GM18502 (cell line): ENCODE data around the gene GALNT8.
"Not testable (repeated sequence)": the region's sequence is repeated elsewhere in the genome, so short reads cannot be mapped to it uniquely, and the experiment has no call there.

Experiments
- ATAC-seq: cut with Tn5 transposase; IDR thresholded peaks from one replicate; pipeline ENCODE4 v1.9.1; 2021; ENCODE audit warnings: mild to moderate bottlenecking; ENCODE audit not compliant: unreplicated experiment, poor library complexity

Gene GALNT8

GRCh38 chr12:4719821-4720636 lies at the start of gene GALNT8:
TSS of gene GALNT8 (plus strand) at chr12:4720400. CDS start at chr12:4720678, 278 bp downstream.
- no peak for ATAC-seq

DNA sequence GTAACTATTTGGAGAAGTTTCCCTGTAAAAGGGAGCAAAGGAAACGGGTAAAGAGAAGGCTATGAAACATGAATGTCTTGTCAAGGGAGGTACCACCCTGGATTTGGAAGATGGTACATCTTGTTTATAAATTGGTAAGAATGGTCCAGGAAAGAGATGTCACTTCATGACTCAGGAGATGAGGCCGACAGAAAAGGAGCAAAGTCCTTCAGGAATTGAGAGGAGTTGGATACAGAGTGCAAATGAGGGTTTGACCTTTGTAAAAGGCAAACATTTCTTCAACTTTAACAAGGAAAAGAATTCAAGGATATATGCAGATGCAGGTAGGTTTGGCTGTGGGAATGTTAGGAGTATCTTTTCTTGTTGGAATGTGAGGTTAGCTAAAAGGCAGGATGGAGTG lies 40.5 kb upstream of the GALNT8 start:
- no peak for ATAC-seq

DNA sequence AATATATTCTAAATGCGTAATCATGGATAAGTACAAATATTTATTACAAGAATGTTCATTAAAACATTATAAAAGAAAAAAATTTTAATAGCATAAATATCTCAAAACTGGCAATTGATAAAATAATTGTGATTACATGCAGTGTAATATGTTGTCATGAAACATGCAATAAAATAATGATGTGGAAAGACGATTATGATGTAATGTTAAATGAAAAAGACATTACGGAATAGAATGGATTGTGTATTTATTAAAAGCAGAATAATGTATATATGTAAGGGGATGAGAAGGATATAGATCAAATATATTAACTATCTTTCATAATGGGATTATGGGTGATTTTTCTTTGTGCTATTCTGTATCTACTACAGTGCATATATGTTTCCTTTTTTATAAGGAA lies 38.5 kb upstream of the GALNT8 start:
- ATAC-seq, result no peak

DNA sequence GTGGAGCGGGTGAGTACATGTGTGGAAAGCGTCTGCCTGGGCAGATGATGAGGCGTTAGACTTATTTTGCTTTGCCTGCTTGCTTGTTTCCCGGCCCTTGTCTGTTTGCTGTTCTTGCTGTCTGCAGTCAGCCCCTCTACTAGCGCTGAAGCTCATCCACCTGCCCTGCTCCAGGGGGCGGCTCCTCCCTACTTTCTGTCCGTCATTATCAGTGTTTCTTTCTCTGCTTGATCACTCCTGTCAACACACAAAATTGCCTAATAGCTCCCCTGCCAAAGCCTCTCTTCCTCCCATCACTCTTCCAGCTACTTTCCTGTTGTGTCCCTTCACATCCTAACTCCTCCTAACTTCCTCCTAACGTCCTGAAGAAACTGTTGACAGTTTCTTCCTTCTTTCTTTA lies 34.9 kb upstream of the GALNT8 start:
- ATAC-seq, result no peak

DNA sequence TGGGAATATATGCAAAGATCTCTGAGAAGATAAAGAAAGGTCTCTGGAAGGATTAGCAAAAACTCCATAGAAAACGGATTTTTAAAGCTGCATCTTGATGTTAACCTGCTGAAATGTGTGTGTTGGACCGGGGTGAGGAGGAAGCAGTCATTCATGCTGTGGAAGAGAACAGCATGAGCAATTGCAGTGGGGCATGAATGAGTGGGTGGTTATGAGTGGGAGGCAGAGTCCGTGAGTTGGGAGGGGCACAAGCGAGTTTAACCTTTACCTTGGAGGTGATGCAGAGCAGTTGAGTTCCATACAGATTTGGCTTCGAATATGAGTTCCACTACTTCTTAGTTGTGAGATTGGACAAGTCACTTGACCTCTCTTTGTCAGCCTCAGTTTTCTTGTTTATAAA lies 29.4 kb upstream of the GALNT8 start:
- no peak for ATAC-seq

GRCh38 chr12:4700621-4701026 lies 19.6 kb upstream of the GALNT8 start:
- ATAC-seq, result no peak

DNA sequence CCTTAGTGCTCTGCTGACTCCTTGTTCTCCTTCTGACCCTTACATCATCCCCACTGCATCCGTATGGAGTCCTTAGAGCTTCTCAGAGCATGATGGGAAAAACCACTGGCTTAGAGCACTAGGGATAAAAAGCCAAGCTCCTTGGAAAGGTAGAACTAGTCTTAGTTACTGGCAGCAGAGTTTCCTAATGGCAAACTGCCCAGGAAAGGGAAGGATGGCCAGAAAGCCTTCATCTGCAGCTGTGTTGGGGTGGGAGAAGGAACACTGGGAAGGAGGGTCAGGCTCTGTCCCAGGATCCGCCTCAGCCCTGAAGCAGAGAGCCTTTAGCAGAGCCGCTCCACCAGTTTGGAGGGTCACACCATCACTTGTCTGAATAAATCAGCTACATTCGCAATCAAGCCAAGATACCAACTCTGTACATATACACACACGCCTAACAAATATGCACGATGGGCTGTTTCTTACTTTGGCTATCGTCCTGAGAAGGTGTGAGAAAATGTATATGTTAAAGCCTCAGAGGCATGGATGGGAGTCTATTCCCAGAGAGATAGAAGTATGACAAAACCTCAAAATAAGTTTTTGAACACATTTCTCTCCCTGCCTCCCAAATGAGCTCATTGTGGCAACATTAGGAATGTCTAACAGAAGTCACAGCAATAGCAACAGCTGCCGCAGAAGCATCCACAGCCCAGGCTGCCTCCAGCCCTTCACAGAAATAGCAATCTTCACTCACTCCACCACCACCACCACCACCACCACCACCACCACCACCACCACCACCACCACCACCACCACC lies 18.6 kb upstream of the GALNT8 start:
- ATAC-seq, result no peak

DNA sequence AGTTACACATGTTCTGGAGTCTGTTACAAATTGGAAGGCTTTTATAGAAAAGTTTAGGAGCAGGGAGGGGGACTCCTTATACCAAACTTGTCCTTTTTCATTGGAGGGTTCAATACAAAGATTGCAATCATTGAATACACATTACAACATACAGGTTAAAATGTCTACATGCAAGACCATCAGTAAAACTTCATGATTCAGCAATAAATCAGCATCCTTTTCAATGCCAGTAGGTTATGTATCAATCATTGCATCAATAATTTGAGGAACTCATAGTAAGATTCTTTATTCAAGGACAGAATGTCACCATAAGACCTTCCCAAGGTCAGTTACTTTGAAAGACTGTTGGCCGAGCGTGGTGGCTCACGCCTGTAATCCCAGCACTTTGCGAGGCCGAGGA lies 16.5 kb upstream of the GALNT8 start:
- no peak for ATAC-seq

DNA sequence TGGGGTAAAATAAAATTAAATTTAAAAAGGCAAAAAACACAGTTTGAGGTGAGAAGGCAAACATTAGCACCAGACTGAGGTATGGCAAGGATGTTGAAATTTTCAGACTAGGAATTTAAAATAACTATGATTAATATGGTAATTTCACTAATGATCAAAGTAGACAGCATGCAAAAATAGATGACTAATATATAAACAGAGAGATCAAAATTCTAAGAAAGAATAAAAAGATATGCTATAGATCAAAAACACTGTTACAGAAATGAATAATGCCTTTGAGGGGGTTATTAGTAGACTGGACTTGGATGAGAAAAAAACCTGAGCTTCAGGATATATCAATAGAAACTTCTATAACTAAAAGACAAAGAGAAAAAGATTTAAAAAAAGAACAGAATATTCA lies 14.4 kb upstream of the GALNT8 start:
- ATAC-seq, result no peak

DNA sequence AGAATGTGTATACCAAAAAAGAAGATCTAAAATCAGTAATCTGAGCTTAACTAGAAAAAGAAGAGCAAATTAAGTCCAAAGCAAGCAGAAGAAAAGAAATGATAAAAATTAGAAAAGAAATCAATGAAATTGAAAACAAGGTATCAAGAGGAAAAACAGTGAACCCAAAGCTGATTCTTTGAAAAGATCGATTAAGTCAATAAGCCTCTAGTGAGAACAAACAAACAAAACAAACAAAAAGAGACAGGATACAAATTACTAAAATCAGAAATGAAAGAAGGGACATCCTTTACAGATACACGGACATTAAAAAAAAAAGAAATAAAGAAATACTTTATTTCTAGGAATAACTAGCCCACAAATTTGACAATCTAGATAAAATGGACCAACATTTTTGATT lies 12.9 kb upstream of the GALNT8 start:
- ATAC-seq, result no peak

- no peak for ATAC-seq
These were observed 10.1 kb upstream of the GALNT8 start for GRCh38 chr12:4710113-4710512.

DNA sequence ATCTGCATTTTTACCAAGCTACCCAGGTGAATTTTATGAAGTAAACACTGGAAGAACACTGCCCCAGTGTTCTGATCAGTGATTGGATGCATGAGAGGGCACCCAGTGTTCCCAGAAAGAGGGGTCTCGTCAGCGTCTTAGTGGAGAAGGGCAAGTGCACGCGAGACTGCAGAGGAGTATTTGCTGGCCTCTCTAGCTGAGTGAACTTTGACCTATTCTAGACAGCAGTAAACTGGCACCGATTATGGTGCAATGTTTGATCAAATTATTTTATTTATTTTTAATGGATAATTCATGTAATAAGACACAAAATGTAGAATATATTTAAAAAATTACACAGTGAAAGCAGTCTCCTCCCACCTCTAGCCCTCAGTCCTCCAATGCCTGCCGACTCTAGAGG lies 5.3 kb upstream of the GALNT8 start:
- no peak for ATAC-seq

GRCh38 chr12:4717806-4718205 lies 2.4 kb upstream of the GALNT8 start:
- ATAC-seq, result no peak

DNA sequence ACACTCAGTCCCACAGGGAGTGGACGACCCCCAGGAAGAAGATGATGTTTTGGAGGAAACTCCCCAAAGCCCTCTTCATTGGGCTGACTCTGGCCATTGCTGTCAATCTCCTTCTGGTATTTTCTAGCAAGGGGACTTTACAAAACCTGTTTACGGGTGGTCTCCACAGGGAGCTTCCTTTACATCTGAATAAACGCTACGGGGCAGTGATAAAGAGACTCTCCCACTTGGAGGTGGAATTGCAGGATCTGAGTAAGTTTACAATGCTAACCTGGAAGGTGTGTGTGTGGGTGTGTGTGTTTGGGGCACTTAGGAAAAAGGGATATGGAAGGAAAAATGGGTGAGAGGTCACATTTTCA lies 416 bp downstream of the GALNT8 start:
- ATAC-seq, result no peak

DNA sequence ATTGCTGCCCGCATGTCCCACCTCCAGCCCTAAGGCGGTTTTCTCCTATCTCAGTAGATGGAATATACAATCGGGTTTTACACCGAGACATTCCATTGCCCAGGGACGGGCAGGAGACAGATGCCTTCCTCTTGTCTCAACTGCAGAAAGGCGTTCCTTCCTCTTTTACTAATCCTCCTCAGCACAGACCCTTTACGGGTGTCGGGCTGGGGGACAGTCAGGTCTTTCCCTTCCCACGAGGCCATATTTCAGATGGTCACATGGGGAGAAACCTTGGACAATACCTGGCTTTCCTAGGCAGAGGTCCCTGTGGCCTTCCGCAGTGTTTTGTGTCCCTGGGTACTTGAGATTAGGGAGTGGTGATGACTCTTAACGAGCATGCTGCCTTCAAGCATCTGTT lies 1.4 kb downstream of the GALNT8 start:
- not testable (repeated sequence) for ATAC-seq

GRCh38 chr12:4723226-4723625 lies 3.0 kb downstream of the GALNT8 start:
- ATAC-seq, result no peak

- ATAC-seq, result no peak
These were observed 4.9 kb downstream of the GALNT8 start for GRCh38 chr12:4725057-4725456.

DNA sequence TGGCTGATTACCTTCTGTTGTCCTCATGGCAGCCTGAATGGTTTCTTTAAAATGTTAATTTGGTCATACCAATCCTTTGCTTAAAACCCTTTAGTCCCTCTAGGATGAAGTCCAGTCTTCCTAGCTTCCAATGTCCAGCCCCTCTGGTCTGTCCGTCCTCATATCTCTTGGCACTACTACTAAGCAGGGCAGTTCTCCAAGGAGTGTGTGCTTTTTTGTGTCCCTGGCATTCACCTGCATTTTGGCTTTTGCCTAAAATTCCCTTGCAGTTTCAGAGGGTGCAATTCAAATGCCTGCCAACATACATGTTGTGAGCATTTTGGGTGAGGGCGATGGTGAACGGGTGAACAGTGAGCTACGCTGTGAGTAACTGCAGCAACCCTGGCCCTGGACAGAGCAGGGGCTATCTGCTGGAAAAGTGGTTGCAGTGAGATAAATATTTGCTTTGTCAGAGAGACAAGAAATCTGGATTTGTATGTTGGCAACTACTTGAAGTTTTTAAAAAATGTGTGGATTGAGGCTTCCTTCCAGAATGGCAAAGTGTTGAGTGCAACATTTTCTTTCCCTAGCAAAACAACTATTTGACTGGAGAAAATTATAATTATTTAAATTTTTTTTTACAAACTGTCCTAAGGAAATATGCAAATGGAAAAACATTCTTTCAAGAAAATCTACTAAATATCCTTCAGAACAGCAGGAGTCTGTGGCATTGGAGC lies 14.6 kb downstream of the GALNT8 start:
- ATAC-seq, result no peak

GRCh38 chr12:4736091-4736490 lies 15.9 kb downstream of the GALNT8 start:
- no peak for ATAC-seq

DNA sequence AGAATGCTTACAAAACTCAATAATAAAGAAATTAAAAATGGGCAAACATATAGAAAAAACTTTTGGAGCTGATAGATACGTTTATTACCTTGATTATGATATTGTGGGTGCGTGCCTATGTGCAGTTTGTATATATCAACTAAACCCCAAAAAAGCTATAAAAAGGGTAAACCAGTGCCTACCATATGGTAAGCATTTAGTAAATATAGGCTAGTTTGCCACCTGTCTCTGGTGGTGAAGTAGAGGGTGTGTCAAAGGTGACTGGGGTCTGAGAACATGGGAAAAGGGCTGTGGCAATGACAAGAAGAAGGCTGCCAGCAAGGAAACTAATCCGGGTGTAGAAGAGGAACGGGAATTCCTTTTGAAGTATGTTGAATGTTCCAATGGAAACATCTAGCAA lies 18.3 kb downstream of the GALNT8 start:
- no peak for ATAC-seq

- no peak for ATAC-seq
These were observed 22.3 kb downstream of the GALNT8 start for GRCh38 chr12:4742416-4742970.
